ENCODE measurements around the gene ISM2. TPM values are rescaled to one million over a fixed set of nuclear protein-coding genes. Genes with fewer than 3 reads are reported as not detected.

ISM2 gene
- total and polyA plus RNA-seq, 10 of the 15 experiments (the other 5 are each of a cell fraction or from before 2014, with no cell fraction given), result 0.03 TPM; not detected in 9

DNA sequence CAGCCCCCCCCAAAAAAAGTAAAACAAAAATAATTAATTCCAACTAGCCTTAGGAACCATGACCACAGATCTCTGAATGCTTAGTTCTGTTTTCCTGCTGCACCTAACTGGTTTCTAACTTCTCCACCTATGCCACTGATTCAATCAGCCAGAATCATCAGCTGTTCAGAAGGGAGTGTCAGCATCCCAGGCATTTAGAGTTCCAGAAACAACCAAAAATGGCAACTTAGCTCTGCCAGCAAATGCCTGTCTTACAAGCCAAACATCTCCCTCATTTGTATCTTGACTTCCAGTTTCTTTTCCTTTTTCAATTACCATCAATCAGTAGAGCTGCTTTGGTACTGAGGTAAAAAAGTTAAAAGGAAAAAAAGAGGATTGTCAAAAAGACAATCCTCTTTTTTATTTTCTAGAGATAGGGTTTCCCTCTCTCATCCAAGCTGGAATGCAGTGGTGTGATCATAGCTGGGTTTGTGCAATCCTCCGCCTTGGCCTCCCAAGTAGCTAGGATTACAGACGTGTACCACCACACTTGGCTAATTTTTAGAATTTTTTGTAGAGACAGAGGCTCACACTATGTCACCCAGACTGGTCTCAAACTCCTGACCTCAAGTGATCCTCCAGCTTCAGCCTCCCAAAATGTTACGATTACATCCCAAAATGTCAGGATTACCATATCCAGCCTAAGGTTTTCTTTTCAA, 45.2 kb upstream of the ISM2 start:
- CTCF ChIA-PET, result interaction anchor here (0.6 to 4.7 kb wide), 3 partner anchors 8 to 231 kb away, joined by 3 to 29 read pairs (median 15); no protein-coding TSS in a partner anchor

More for the DNA sequence above, 45.2 kb upstream of the ISM2 start:
- Histone ChIP-seq H3K9ac (ENCODE audit: control insufficient read depth, insufficient read depth, low read length) (no peak overlapping the region), H2AFZ (ENCODE audit: control insufficient read depth, low read depth, low read length) (no peak overlapping the region), H3K4me2 (ENCODE audit: control insufficient read depth, insufficient read depth) (no peak overlapping the region), H3K4me3 (no peak overlapping the region), H3K27me3 (replicated peaks in 1 of 2; ENCODE audit: control insufficient read depth in 2 of 2, insufficient read depth in 2 of 2, low read length in 1 of 2) (no peaks in the 10 kb centered on the region), H3K79me2 (ENCODE audit: control insufficient read depth, insufficient read depth, low read length) (no peaks in the 10 kb centered on the region), H3K9me3 (replicated peaks; ENCODE audit: control insufficient read depth, insufficient read depth, low read length) (no peaks in the 10 kb centered on the region), H4K20me1 (ENCODE audit: control insufficient read depth, insufficient read depth) (no peaks in the 10 kb centered on the region), H3K4me1 (ENCODE audit: control insufficient read depth, insufficient read depth, low read length) (peaks cover 19% of the 10 kb centered on the region), H3K36me3 (ENCODE audit: control insufficient read depth in 2 of 2, insufficient read depth in 2 of 2, low read length in 1 of 2) (peaks cover 2 to 7% of the 10 kb centered on the region in 2 experiments; a peak in 3 of 4 replicates), H3K27ac (ENCODE audit: control insufficient read depth, insufficient read depth) (no peak overlapping the region)
- no TSS peak for BruUV-seq (replicated peaks)
- ATAC-seq, result no peak
- ChIA-PET SMC1A (ENCODE audit: uncharacterized antibody, unreplicated experiment) (interaction anchor here (1.1 to 2.1 kb wide), 6 partner anchors 9 to 242 kb away, joined by 3 to 11 read pairs (median 4); no protein-coding TSS in a partner anchor), RAD21 (ENCODE audit: unreplicated experiment) (interaction anchor here (1.0 to 1.3 kb wide), 2 partner anchors 10 to 85 kb away, joined by 3 to 5 read pairs; no protein-coding TSS in a partner anchor), POLR2A (no interaction called here)
- TF ChIP-seq PML (IDR thresholded peaks at IDR 0.05; ENCODE audit: low read length) (no peak), EGR1 (IDR thresholded peaks at IDR 0.05; ENCODE audit: borderline replicate concordance in 1 of 2, low read depth in 2 of 2, low read length in 2 of 2) (no peak), MYC (IDR thresholded peaks at IDR 0.05; ENCODE audit: insufficient read depth, insufficient read length, insufficient replicate concordance, low read length, severe bottlenecking) (no peak), RFX5 (IDR thresholded peaks at IDR 0.05; ENCODE audit: low read depth, low read length) (no peak), POLR2AphosphoS5 (IDR thresholded peaks at IDR 0.05; ENCODE audit: low read length) (no peak), SP1 (IDR thresholded peaks at IDR 0.05; ENCODE audit: low read depth, low read length) (no peak), EED (IDR thresholded peaks at IDR 0.05; ENCODE audit: low read depth) (no peak)
- TF ChIP-seq, protein P1, sequence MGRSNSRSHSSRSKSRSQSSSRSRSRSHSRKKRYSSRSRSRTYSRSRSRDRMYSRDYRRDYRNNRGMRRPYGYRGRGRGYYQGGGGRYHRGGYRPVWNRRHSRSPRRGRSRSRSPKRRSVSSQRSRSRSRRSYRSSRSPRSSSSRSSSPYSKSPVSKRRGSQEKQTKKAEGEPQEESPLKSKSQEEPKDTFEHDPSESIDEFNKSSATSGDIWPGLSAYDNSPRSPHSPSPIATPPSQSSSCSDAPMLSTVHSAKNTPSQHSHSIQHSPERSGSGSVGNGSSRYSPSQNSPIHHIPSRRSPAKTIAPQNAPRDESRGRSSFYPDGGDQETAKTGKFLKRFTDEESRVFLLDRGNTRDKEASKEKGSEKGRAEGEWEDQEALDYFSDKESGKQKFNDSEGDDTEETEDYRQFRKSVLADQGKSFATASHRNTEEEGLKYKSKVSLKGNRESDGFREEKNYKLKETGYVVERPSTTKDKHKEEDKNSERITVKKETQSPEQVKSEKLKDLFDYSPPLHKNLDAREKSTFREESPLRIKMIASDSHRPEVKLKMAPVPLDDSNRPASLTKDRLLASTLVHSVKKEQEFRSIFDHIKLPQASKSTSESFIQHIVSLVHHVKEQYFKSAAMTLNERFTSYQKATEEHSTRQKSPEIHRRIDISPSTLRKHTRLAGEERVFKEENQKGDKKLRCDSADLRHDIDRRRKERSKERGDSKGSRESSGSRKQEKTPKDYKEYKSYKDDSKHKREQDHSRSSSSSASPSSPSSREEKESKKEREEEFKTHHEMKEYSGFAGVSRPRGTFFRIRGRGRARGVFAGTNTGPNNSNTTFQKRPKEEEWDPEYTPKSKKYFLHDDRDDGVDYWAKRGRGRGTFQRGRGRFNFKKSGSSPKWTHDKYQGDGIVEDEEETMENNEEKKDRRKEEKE (IDR thresholded peaks at IDR 0.05), result no peak
- TF ChIP-seq, protein P2, sequence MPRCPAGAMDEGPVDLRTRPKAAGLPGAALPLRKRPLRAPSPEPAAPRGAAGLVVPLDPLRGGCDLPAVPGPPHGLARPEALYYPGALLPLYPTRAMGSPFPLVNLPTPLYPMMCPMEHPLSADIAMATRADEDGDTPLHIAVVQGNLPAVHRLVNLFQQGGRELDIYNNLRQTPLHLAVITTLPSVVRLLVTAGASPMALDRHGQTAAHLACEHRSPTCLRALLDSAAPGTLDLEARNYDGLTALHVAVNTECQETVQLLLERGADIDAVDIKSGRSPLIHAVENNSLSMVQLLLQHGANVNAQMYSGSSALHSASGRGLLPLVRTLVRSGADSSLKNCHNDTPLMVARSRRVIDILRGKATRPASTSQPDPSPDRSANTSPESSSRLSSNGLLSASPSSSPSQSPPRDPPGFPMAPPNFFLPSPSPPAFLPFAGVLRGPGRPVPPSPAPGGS (IDR thresholded peaks at IDR 0.05; ENCODE audit: borderline replicate concordance, insufficient read depth, low read depth, low read length, poor library complexity, severe bottlenecking), result no peak
- DNase-seq (ENCODE audit: low read depth, low spot score), result no peak
- intact Hi-C loops (cut with micrococcal nuclease; ENCODE audit: unreplicated experiment) (loop anchor here (5.0 to 10.0 kb wide), 3 partner anchors 74 to 389 kb away; partner anchors contain the start of genes GSTZ1, POMT2 and SPTLC2), in situ Hi-C loops (cut with MboI) (no loop called here)
- 75% methylated on average over 3 of the region's 3 CpGs for WGBS (ENCODE audit: insufficient coverage, insufficient replicate concordance, low lambda C conversion rate, missing lambda C conversion rate)
- FAIRE-seq, result no peak
